Measurements from ENCODE around the gene HOXA5.

Gene HOXA5

GRCh38 chr7:27147199-27148030, 3.9 kb upstream of the HOXA5 start, which contains the start of gene HOXA6:
Gene HOXA6, minus strand, starts transcription at chr7:27147774. Its CDS starts 25 bp downstream, at chr7:27147749.
- no peak for DNase-seq

- no peak for DNase-seq
Measured at GRCh38 chr7:27146491-27147198, 3.2 kb upstream of the HOXA5 start.

GRCh38 chr7:27145914-27146412, 2.5 kb upstream of the HOXA5 start:
- no peak for DNase-seq

GRCh38 chr7:27145165-27145913, 1.9 kb upstream of the HOXA5 start:
- DNase-seq: no peak

- DNase-seq: no peak
Measured at GRCh38 chr7:27144781-27145164, 1.3 kb upstream of the HOXA5 start.

GRCh38 chr7:27143950-27144780, 684 bp upstream of the HOXA5 start:
- DNase-seq: no peak

- DNase-seq: no peak
Measured at GRCh38 chr7:27142580-27143022, 880 bp downstream of the HOXA5 start.

- no peak for DNase-seq
Measured at GRCh38 chr7:27141923-27142579, 1.4 kb downstream of the HOXA5 start.

- no peak for DNase-seq
Measured at GRCh38 chr7:27141137-27141922, 2.2 kb downstream of the HOXA5 start.

- DNase-seq: no peak
Measured at GRCh38 chr7:27140126-27140857, 3.2 kb downstream of the HOXA5 start.

- DNase-seq: no peak
Measured at GRCh38 chr7:27139334-27140125, 4.0 kb downstream of the HOXA5 start.

GRCh38 chr7:27138985-27139333, 4.5 kb downstream of the HOXA5 start:
- DNase-seq: no peak

- DNase-seq: no peak
Measured at GRCh38 chr7:27138472-27138871, 5.0 kb downstream of the HOXA5 start.

- no peak for DNase-seq
Measured at GRCh38 chr7:27137640-27138315, 5.7 kb downstream of the HOXA5 start.

- peak; percentile 93 to 96 for DNase-seq
Measured at GRCh38 chr7:27134392-27134791, 9.1 kb downstream of the HOXA5 start.

GRCh38 chr7:27133409-27134231, 9.9 kb downstream of the HOXA5 start:
- peak in 1 of 2 donors; percentile 45 for DNase-seq

GRCh38 chr7:27132978-27133377, 10.5 kb downstream of the HOXA5 start:
- no peak for DNase-seq

- no peak for DNase-seq
Measured at GRCh38 chr7:27132214-27132613, 11.3 kb downstream of the HOXA5 start.

Data from inflammatory macrophage treated with lipopolysaccharide for 1 hour (primary cell).